RWPE1 (cell line): ENCODE results near the gene PLD6.

Experiments used
- CTCF ChIA-PET: fragments of 350-600 bp; sonication (Branson Sonifier 250); formaldehyde crosslinking; extraction: SDS; loops from one replicate; lab custom pipeline; 2021; lab: Yijun Ruan, JAX
- POLR2A ChIA-PET: fragments of 400-600 bp; formaldehyde crosslinking; extraction: SDS; loops from one replicate; lab custom pipeline; 2020; ENCODE audit warnings: antibody characterized with exemption; ENCODE audit not compliant: low non-redundant PET; lab: Yijun Ruan, JAX
- DNase-seq: peaks from one replicate; pipeline ENCODE4 v3.0.0; 2012; ENCODE audit warnings: low spot score
- H3K27ac ChIP-seq: fragments of 450-650 bp; 2 replicates; pipeline ENCODE4 v1.5.1; 2017
- CTCF ChIP-seq: fragments of 450-650 bp; conservative IDR thresholded peaks from 2 replicates; pipeline ENCODE4 v1.5.1; 2017; ENCODE audit warnings: low read depth, mild to moderate bottlenecking

Gene PLD6

GRCh38 chr17:17175340-17175739 is 30.8 kb downstream of the PLD6 start:
- no peak for DNase-seq
- ChIA-PET POLR2A (no interaction called here), CTCF (no interaction called here)
- H3K27ac ChIP-seq: peak overlapping the region; percentile 88
- no peak for TF ChIP-seq CTCF

GRCh38 chr17:17173921-17174320 is 32.2 kb downstream of the PLD6 start:
- POLR2A ChIA-PET: no interaction called here
- no peak for TF ChIP-seq CTCF
- CTCF ChIA-PET: interaction anchor here (1.2 kb wide), 1 partner anchor 27 kb away, joined by 5 read pairs; no protein-coding TSS in a partner anchor
- DNase-seq: no peak
- H3K27ac ChIP-seq: peak overlapping the region; percentile 88

GRCh38 chr17:17172990-17173389 is 33.1 kb downstream of the PLD6 start:
- H3K27ac ChIP-seq: peak overlapping the region; percentile 88
- DNase-seq: no peak
- TF ChIP-seq CTCF: no peak
- POLR2A ChIA-PET: no interaction called here
- CTCF ChIA-PET: interaction anchor here (1.2 kb wide), 1 partner anchor 28 kb away, joined by 5 read pairs; no protein-coding TSS in a partner anchor

GRCh38 chr17:17172001-17172939 is 33.9 kb downstream of the PLD6 start:
- POLR2A ChIA-PET: no interaction called here
- CTCF ChIA-PET: interaction anchor here (1.2 kb wide), 1 partner anchor 28 kb away, joined by 5 read pairs; no protein-coding TSS in a partner anchor
- H3K27ac ChIP-seq: peak overlapping the region; percentile 88
- DNase-seq: no peak
- no peak for TF ChIP-seq CTCF

- CTCF ChIA-PET: no interaction called here
- POLR2A ChIA-PET: interaction anchor here (0.6 kb wide), 1 partner anchor 51 kb away, joined by 4 read pairs; no protein-coding TSS in a partner anchor
Observed at GRCh38 chr17:17171186-17171585, 34.9 kb downstream of the PLD6 start.

More at GRCh38 chr17:17171186-17171585, 34.9 kb downstream of the PLD6 start:
- no peak for DNase-seq
- peak overlapping the region; percentile 88 for H3K27ac ChIP-seq
- no peak for TF ChIP-seq CTCF
